Femur (tissue), 1 donor: Measurements from ENCODE around the gene ZNF470.

ENCODE experiments used
- DNase-seq: peaks from one replicate; pipeline ENCODE4 v3.0.0-alpha.2; 2017

The ZNF470 gene

GRCh38 chr19:56567274-56568120 lies at the start of gene ZNF470:
TSS of gene ZNF470 (plus strand) at chr19:56567468. CDS start at chr19:56570312, 2,844 bp downstream.
- peak; percentile 97 for DNase-seq

GRCh38 chr19:56525214-56525860 lies 41.9 kb upstream of the ZNF470 start:
- no peak for DNase-seq

GRCh38 chr19:56537442-56537841 lies 29.8 kb upstream of the ZNF470 start:
- no peak for DNase-seq

- peak; percentile 95 for DNase-seq
Observed at GRCh38 chr19:56538254-56538760, 29.0 kb upstream of the ZNF470 start.

- no peak for DNase-seq
Observed at GRCh38 chr19:56538761-56539263, 28.5 kb upstream of the ZNF470 start, which contains the start of gene ZFP28. TSS of gene ZFP28 (plus strand) at chr19:56538948. CDS start at chr19:56539019, 71 bp downstream.

- DNase-seq, result no peak
Observed at GRCh38 chr19:56543776-56544175, 23.5 kb upstream of the ZNF470 start.

- DNase-seq, result no peak
Observed at GRCh38 chr19:56547535-56547934, 19.7 kb upstream of the ZNF470 start.

- no peak for DNase-seq
Observed at GRCh38 chr19:56554272-56554869, 12.9 kb upstream of the ZNF470 start.

GRCh38 chr19:56562766-56563165 lies 4.5 kb upstream of the ZNF470 start:
- DNase-seq, result no peak

GRCh38 chr19:56566904-56567273 lies 379 bp upstream of the ZNF470 start:
- DNase-seq, result no peak

- no peak for DNase-seq
Observed at GRCh38 chr19:56572589-56572988, 5.3 kb downstream of the ZNF470 start.

- no peak for DNase-seq
Observed at GRCh38 chr19:56573914-56574313, 6.6 kb downstream of the ZNF470 start.

- no peak for DNase-seq
Observed at GRCh38 chr19:56577719-56578602, 10.7 kb downstream of the ZNF470 start.

GRCh38 chr19:56594446-56594782 lies 27.1 kb downstream of the ZNF470 start:
- DNase-seq, result no peak

GRCh38 chr19:56594783-56595547 lies 27.7 kb downstream of the ZNF470 start, which contains the start of gene ZNF71:
TSS of gene ZNF71 (plus strand) at chr19:56595302. CDS start at chr19:56601559, 6,257 bp downstream.
- DNase-seq, result peak; percentile 94

GRCh38 chr19:56595548-56595899 lies 28.3 kb downstream of the ZNF470 start:
- DNase-seq, result no peak

- no peak for DNase-seq
Observed at GRCh38 chr19:56596676-56597075, 29.4 kb downstream of the ZNF470 start.

GRCh38 chr19:56597696-56598095 lies 30.4 kb downstream of the ZNF470 start:
- DNase-seq, result no peak

- no peak for DNase-seq
Observed at GRCh38 chr19:56601375-56601774, 34.1 kb downstream of the ZNF470 start.

- DNase-seq, result no peak
Observed at GRCh38 chr19:56603829-56604228, 36.6 kb downstream of the ZNF470 start.

- DNase-seq, result no peak
Observed at GRCh38 chr19:56608274-56608964, 41.2 kb downstream of the ZNF470 start.
